ENCODE results near the gene ADARB1.
A peak's percentile ranks its signal among the peaks of the same experiment; 100 is the strongest.

Gene ADARB1

DNA sequence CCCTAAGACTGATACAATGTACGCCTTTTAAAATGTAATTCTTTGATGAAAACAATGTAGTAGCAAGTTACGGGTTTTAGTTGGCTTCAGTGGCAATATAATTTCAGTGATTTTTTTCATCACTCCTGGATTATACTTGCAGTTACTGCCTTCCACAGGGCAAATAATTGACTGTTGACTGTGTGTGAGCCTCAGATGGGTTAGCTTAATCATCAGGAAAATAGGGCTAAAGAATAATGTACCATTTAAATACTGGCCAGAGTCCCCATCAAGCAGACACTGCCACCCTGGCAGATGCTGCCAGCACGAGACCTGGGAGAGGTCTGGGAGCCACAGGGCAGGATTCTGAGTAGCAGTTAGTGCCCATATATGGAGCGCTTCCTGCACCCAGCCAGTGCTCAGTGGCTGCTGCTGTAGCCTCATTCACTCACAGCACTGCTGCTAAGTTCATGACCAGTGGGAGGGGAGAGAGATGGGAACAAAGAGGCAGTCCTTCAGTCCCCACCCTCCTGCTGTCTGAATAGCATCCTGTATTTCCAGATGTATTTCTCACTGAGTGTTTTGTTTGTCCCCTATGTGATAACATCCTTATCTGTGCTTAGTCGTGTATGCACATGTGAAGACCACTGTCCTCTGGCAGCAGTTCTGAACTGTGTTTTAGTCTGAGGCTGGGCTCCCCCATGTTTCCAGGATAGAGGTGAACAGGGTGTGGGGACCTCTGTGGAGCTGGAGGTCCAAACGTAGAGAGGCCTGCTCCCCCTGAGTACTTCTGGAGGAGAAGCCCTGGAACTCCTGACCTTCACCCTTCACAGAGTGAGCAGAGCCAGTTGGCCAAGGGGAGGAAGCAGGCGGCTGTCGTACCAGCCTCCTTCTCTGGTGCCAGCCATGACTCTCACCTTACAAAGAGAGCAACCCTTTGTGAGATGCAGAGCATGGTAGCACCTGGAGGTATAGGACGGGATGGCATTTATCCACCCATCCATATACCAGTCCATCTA lies 80.4 kb downstream of the ADARB1 start:
- peak; percentile 15 for DNase-seq

DNA sequence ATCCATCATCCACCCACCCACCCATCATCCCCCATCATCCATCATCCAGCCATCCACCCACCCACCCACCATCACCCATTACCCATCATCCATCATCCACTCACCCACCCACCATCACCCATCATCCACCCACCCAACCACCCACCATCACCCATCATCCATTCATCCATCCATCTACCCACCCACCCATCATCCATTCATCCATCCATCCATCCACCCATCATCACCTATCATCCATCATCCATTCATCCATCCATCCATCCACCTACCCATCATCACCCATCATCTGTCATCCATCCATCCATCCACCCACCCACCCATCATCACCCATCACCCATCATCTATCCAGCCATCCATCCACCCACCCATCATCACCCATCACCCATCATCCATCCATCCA lies 81.5 kb downstream of the ADARB1 start:
- DNase-seq, result no peak

DNA sequence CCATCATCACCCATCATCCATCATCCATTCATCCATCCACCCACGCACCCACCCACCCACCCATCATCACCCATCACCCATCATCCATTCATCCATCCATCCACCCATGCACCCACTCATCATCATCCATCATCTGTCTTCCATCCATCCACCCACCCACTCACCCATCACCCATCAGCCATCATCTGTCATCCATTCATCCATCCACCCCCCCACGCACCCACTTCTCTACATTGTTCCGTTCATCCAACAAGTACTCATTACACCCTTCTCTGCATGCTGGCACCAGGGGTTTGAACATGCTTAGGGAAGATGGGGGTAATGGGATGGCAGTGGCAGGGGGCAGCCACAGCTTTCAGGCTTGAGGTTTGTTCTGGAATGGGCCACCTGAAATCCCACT lies 82.1 kb downstream of the ADARB1 start:
- no peak for DNase-seq

DNA sequence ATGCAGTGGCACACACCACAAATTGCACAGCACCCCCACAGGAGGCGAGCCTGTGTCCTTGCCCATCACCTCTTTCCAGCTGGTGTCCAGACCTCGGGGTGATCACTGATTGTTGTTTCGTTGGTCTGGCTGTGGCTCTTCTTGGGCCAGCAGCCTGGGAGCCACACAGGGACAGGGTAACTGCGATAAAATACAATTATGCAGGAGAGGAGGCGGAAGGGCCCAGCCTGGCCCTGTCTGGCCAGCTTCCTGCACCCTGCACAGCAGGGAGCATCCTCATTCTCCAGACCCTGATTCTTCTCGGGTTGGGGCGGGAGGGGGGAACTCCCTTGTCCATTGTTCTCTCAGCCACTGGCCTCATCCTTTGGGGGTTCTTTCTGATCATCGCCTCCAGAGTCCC lies 83.6 kb downstream of the ADARB1 start:
- DNase-seq, result no peak

DNA sequence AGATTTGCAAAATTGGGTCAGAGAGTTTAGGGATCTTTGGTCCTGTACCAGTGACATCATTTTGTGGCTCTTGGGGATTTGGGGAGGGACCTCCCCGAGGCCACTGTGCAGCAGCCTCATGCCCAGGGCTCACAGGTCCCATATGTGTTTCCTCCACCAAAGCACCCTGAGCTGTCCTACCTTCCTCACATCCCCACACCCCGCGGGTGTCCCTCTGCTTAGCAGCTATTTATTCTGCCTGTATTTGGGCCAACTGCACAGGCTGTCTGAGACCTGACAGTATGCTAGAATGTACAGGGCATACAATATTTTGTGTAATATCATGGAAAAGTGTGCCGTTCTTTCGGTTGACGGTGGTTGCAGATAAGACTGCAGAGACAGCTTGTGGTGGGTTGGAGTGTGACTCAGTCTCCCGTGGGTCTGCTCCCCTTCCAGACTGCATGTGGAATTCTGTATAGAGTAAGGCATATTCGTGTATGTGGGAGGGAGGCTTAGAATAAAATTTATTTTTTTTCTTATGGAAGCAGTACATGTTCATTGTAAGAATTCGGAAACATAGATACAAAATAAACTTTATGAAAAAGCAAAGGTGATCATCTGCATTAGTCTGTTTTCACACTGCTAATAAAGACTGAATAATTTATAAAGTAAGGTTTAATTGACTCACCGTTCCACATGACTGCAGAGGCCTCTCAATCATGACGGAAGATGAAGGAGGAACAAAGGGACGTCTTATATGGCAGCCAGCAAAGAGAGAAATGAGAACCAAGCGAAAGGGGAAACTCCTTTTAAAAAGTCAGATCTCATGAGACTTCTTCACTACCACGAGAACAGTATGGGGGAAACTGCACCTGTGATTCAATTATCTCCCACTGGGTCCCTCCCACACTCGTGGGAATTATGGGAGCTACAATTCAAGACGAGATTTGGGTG lies 84.4 kb downstream of the ADARB1 start:
- DNase-seq, result no peak

DNA sequence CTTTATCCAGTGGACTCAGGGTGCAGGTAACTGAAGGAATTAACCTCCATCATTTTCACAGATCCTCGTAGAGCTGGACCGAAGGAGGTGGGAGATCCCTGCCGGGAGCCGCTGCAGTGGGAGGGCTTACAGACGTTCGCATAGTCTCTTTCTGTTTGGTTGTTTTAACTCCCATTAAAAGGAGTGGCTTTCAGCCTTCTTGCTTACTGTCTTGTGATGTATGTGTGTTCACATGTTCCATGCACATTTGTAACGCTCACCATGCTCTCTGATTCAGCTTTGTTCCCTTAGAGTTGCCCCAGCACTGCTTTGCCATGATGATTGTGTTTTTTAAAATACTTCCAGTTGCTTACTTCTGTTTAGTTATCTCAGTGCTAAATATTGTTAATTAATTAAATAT lies 85.8 kb downstream of the ADARB1 start:
- no peak for DNase-seq

DNA sequence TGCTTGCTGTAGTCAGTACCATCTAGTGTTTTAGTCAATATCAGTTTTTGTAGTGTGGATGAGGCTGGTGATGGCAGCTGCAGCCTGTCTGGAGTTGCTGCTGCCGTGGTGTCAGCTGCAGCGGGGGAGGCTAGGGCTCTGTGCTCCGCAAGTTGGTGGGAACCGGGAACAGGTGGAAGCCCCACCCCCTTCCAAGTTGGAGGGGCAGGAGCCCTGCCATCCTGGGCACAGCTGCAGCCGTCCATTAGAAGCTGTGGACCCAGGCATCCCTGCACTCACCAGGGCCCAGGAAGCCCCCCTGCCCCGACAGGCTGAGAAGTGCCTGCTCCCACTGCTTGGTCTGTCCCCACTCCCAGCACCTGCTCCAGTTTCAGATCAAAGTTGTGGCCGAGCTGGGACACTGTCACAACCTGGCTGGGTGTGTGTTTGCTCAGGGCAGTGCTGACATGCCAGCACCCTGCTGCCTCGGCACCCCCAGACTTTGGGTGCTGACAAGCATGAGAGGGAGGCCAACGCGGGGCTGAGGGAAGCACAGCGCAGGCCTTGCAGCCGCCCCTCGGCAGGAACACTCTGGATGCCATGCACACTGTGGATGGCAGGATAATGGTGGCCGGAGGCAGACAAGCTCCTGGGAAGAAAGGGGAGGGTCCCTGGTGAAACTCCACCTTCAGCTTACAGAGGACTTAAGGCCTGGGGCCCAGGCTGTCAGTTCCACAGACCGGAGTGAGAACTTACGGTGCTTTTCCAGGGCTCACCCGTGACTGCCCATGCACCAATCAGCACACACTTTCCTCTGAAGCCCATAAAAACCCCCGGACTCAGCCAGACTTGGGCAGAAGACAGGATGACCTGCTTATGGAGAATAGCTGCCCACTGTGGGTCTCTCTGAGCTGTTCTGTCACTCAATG lies 86.9 kb downstream of the ADARB1 start:
- no peak for DNase-seq

DNA sequence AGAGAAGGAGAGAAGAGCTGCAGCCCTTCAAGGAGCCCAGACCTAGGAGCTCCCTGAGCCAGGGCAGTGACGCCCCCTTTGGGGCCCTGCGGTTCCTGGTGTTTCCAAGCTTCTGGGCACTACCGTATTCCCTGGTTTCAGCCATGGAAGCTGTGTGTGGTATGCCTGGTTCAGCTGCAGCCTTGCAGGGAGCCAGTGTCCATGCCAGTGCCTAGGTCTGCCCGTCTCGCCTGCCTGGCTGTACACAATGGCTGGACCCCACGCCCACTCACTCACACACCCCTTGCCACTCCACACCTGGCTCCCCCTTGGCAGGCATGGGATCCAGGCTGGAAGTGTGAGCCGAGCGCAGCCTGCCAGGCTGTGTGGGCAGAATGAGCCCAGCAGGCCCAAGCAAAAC lies 87.7 kb downstream of the ADARB1 start:
- DNase-seq, result no peak

DNA sequence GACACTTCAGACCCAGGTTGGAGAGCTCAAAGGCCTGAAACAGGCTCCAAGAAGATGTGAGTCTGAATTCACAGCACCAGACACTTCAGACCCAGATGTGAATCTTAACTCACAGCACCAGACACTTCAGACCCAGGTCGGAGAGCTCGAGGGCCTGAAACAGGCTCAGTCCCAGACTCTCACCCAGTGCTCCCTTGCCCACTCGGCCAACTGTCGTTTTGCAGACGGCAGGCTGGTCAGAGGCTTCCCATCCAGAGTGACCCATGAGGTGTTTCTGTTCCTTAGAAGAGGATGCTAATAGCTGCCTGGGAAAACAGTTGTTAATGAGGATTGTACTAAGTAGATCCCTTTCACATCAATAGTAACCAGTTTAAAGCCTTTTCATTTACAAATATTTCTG lies 88.4 kb downstream of the ADARB1 start:
- DNase-seq, result no peak

DNA sequence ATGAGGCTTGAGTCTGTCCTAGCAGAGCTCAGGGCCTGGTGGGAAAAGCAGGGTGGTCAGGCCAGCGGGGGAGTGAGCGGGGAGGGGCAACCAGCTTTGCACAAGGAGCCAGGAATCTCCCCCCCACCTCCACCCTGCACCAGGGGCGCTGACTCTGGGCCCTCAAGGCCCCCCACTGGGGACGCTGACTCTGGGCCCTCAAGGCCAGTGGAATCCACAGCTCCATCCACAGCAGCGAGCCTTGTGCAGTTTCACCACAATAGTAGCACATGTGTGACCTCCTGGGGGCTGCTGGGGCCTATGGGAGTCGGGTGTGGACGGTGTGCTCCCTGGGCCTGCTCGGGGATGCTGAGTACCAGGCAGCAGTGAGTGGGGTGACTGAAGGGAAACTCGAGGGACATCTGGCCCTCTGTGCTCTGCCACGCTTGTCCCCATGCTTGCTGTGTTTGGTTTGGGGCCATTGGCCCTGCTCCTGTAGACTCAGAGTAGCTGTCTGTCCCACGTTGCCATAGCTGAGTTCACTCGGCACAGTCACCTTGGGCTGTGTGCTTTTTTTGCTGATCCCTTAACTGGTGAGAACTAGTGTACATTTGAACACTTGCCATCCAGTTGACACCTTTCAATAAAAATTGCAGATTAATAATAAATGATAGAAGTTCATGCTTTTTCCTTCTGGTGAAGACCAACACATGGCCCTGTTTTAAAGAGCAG lies 89.2 kb downstream of the ADARB1 start:
- no peak for DNase-seq

DNA sequence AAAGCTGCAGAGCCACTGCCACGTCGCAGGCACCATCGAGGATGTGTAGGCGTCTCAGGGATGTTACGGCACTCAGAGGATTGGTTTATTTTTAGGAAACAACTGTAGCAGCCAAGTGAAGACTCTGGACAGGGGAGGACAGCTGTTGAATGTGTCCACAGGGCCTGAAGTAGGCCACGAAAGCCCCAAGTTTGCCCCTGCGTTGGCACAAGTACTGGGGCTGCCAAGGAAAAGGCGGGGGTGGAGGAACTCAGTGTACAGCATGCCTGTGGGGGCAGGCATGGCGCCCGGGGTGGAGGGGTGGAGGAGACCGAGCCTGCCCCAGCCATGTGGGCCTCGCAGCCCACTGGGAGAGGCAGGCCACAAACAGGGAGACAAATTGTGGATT lies 89.7 kb downstream of the ADARB1 start:
- no peak for DNase-seq

DNA sequence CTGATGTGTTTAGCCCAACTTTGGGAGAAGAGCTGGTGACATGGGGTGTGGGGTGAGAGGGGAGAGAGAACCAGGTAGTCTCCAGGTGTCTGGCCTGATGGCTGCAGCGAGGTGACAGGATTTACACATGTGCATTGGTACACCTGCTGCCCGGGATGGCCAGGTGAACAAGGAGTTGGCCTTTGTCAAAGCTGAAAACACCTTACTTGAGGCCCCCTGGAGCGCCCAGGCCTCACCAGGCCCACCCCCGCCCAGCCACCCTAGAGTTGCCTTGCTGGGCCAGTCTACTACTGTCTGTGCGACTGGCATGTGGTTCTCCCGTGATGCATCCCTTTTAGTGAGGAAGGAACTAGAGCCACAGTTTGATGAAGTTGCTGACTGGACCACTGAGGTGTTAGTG lies 90.5 kb downstream of the ADARB1 start:
- no peak for DNase-seq

DNA sequence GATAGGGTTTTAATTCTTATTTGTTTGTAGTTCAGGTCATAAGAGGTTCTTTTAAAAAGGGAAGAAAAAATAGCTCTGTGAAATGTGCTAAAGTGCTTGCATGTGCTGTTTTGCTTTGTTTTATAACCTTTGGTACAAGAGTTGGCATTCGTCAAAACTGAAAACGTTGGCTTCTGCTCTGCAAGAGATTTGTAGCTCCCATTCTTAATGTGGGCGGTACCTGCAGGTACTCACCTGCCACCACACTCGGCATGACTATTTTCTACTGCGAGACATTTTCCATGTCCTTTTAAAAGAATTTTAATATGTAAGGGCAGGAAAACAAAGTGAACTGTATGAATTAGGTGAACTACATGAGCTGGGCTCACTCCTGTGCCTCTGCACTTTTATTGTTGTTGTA lies 92.6 kb downstream of the ADARB1 start:
- no peak for DNase-seq

DNA sequence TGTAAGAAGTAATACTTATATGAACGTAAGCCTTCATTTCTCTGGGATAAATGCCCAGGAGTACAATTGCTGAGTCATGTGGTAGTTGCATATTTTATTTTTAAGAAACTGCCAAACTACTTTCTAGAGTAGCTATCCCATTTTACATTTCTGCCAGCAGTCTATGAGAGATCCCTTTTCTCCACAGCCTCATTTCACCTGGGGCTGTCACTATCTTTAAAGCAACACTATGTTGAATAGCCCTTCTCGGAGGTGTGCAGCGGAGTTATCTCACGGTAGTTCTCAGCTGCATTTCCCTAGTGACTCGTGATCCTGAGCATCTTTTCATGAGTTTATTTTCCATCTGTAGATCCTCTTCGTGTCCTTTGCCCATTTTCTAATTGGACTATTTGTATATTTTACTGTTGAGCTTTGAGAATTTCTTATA lies 93.4 kb downstream of the ADARB1 start:
- no peak for DNase-seq

DNA sequence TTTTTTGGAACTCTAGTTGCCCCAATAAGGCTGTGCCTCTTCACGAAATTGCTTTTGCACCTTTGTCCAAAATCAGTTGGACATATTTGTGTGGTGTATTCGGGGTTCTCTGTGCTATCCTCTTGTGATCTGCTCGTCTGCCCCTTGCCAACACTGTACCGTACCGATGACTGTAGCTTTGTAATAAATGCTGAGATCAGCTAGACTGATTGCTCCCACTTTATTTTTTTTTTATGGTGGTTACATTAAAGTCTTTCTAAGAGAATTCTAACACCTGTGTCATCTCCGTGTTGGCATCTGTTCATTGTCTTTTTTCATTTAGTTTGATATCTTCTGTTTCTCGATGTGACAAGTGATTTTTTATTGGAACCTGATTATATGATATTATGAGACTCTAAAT lies 94.1 kb downstream of the ADARB1 start:
- DNase-seq, result no peak

DNA sequence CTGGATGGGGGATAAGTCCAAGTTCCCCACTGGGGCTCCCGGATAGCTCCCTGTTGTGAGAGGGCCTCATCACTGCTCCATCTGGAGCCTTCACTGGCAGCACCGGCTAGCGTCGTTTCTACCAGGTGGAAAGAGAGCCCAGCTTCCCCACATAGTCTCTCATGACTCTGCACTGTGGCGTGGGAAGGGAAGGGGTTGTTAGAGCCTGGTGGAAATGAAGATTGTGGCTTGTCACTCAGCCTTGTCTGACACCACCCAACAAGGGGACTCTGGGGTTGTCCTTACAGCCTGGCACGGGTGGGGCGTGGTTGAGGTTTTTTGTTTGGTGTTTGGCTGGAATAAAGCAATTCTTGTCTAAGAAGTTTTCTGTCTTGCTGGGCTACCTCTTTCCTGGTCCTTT lies 94.6 kb downstream of the ADARB1 start:
- no peak for DNase-seq

DNA sequence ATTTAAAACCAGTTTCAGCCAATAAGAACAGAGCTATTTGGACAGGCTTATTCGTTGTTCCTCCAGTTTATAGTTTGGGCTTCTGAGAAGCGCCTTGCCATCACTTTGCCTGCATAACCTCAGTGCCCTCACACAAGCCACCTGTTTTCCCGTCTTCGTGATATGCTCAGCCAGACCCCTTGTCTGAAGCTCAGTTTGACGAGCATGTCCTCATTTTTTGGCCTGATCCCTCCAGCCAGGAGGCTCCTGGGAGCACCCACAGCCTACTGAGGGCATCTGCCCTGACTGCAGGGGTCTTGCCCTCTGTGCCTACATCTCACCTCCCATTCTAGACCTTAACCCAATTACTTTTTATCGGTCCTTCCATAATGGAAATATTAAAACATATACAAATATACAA lies 95.3 kb downstream of the ADARB1 start:
- no peak for DNase-seq

DNA sequence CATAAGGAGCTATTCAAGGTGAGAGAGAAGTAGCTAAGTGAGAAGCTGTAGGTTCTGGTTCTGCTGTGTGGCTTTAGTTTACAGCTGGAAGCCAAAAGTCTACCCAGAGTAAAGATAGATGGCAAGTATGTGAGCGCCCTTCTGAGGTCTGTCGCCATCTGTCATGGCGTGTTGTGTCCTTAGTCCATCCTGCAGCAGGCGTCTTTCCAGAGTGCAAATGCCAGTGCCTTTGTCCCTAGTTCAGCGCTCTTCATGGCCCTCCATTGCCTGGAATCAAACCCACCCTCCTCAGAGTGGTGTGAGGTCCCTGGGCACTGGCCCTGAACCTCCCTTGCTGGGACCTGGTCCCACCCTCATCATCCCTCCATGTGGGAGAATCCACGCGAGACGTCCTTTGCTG lies 96.6 kb downstream of the ADARB1 start:
- DNase-seq, result no peak

DNA sequence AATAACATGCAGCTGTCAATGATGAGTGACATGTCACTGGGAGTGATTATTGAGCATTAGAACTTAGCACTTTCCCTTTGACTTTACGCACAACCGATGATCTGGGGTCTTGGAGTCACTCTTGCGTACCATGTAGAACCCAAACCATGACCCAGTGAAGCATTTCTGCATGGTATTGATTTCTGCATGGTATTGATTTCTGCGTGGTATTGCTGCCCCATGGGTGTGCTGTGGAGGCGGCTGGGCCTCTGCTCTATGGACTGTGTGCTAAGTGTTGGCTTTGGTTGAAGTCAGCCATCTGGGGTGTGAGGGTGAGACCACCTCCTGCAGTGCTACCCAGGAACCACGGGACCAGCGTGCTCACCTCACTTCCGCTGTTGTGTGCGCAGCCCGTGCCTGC lies 98.0 kb downstream of the ADARB1 start:
- no peak for DNase-seq

DNA sequence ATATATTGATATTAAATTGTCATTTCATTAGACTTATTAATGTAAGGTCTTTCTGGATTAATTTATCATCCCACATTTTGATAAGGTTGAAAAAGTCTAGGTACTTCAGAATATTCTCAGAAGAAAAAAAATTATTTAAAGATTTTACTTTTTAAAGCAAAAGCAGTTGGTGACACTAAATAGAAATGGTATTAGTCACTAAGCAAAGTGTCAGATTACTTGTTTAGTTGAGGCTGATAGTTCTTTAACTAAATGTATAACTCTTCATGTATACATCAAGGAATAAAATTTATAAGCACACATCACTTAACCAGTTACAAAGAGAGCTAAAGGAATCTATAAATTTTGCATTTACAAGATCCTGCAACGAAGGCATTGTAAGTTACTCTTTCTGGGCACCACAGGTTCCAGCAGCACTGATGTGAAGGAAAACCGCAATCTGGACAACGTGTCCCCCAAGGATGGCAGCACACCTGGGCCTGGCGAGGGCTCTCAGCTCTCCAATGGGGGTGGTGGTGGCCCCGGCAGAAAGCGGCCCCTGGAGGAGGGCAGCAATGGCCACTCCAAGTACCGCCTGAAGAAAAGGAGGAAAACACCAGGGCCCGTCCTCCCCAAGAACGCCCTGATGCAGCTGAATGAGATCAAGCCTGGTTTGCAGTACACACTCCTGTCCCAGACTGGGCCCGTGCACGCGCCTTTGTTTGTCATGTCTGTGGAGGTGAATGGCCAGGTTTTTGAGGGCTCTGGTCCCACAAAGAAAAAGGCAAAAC lies 101.1 kb downstream of the ADARB1 start:
- DNase-seq, result no peak

DNA sequence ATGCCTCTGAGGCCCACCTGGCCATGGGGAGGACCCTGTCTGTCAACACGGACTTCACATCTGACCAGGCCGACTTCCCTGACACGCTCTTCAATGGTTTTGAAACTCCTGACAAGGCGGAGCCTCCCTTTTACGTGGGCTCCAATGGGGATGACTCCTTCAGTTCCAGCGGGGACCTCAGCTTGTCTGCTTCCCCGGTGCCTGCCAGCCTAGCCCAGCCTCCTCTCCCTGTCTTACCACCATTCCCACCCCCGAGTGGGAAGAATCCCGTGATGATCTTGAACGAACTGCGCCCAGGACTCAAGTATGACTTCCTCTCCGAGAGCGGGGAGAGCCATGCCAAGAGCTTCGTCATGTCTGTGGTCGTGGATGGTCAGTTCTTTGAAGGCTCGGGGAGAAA lies 101.8 kb downstream of the ADARB1 start:
- DNase-seq, result no peak

All from stimulated activated CD4-positive, alpha-beta T cell treated with anti-CD3 and anti-CD28 coated beads, Interleukin-1b, Interleukin-23, amount 100 ng/mL, for 48 hours (primary cell).